IMR-90 (cell line): ENCODE measurements around the gene CELF5. TPM values are rescaled to one million over a fixed set of nuclear protein-coding genes. Genes with fewer than 3 reads are reported as not detected.

Experiments used
- ATAC-seq: fragments of 200-7000 bp; cut with Tn5 transposase; 2 replicates; pipeline ENCODE4 v1.9.1; 2020; ENCODE audit warnings: low read depth, mild to moderate bottlenecking, moderate library complexity
- BruUV-seq: library from RNA; stranded (reverse); fragments of 400-500 nt; replicated peaks from 2 replicates; lab custom pipeline; 2021; lab: Mats Ljungman, UMichigan
- CTCF ChIA-PET: fragments of 300-600 bp; formaldehyde crosslinking; extraction: SDS; loops from one replicate; lab custom pipeline; 2021; ENCODE audit warnings: antibody characterized with exemption; lab: Yijun Ruan, JAX
- POLR2A ChIA-PET: fragments of 300-600 bp; sonication (Branson Sonifier 250); formaldehyde crosslinking; loops from one replicate; lab custom pipeline; 2022; ENCODE audit warnings: antibody characterized with exemption; ENCODE audit not compliant: unreplicated experiment; lab: Charles Lee
- DNase-seq: peaks from one replicate; pipeline ENCODE4 v3.0.0; 2013
- H2AFZ ChIP-seq: replicated peaks from 2 replicates; pipeline ENCODE3; 2013; ENCODE audit warnings: low read length, mild to moderate bottlenecking; ENCODE audit not compliant: poor library complexity
- H2AK5ac ChIP-seq: 2 replicates; pipeline ENCODE4 v1.6.1; 2013; ENCODE audit warnings: low read depth, low read length, inconsistent platforms
- H2AK9ac ChIP-seq: replicated peaks from 2 replicates; pipeline ENCODE3; 2013; ENCODE audit warnings: mild to moderate bottlenecking, low read depth, low read length, moderate library complexity; ENCODE audit not compliant: poor library complexity
- H2BK120ac ChIP-seq: 2 replicates; pipeline ENCODE4 v1.6.1; 2013; ENCODE audit warnings: low read depth, low read length, inconsistent platforms
- H2BK15ac ChIP-seq: 3 replicates; pipeline ENCODE4 v1.6.1; 2013; ENCODE audit warnings: low read depth, low read length, inconsistent platforms
- H2BK20ac ChIP-seq: 2 replicates; pipeline ENCODE4 v1.6.1; 2013; ENCODE audit warnings: low read depth, mild to moderate bottlenecking, inconsistent platforms, low read length, moderate library complexity
- H2BK5ac ChIP-seq: 2 replicates; pipeline ENCODE4 v1.6.1; 2013; ENCODE audit warnings: mild to moderate bottlenecking, low read depth, low read length, inconsistent platforms; ENCODE audit not compliant: poor library complexity, severe bottlenecking
- H3K14ac ChIP-seq: replicated peaks from 2 replicates; pipeline ENCODE4 v1.6.1; 2013; ENCODE audit warnings: low read depth, low read length, inconsistent platforms
- H3K18ac ChIP-seq: 2 replicates; pipeline ENCODE4 v1.6.1; 2013; ENCODE audit warnings: low read depth, low read length, control low read depth
- H3K23ac ChIP-seq: 2 replicates; pipeline ENCODE4 v1.6.1; 2013; ENCODE audit warnings: low read depth, low read length, inconsistent platforms
- H3K27ac ChIP-seq: 2 replicates; pipeline ENCODE4 v1.5.1; 2013; ENCODE audit warnings: mild to moderate bottlenecking, control low read depth, low read length; ENCODE audit not compliant: insufficient read depth
- H3K27me3 ChIP-seq: 2 replicates; pipeline ENCODE4 v1.6.1; 2013; ENCODE audit warnings: low read length; ENCODE audit not compliant: control insufficient read depth, insufficient read depth
- H3K36me3 ChIP-seq: 2 replicates; pipeline ENCODE4 v1.6.1; 2013; ENCODE audit warnings: low read length, mixed read lengths; ENCODE audit not compliant: control insufficient read depth, insufficient read depth
- H3K4ac ChIP-seq: 2 replicates; pipeline ENCODE4 v1.6.1; 2013; ENCODE audit warnings: low read depth, low read length, inconsistent platforms
- H3K4me1 ChIP-seq: 2 replicates; pipeline ENCODE4 v1.6.1; 2013; ENCODE audit warnings: low read length, mixed read lengths; ENCODE audit not compliant: control insufficient read depth, insufficient read depth
- H3K4me2 ChIP-seq: 2 replicates; pipeline ENCODE4 v1.6.1; 2013; ENCODE audit warnings: low read depth, mild to moderate bottlenecking, control low read depth, low read length, moderate library complexity
- H3K4me3 ChIP-seq: 2 replicates; pipeline ENCODE4 v1.5.1; 2013; ENCODE audit warnings: low read depth, mild to moderate bottlenecking, control low read depth, low read length, moderate library complexity; ENCODE audit not compliant: insufficient read depth
- H3K56ac ChIP-seq: 2 replicates; pipeline ENCODE4 v1.6.1; 2013; ENCODE audit warnings: low read length, inconsistent platforms; ENCODE audit not compliant: insufficient read depth; ENCODE audit errors: extremely low read depth
- H3K79me1 ChIP-seq, 2 experiments: 2 replicates each; pipeline ENCODE4 v1.6.1; 2013; ENCODE audit warnings: low read length in 2 of 2, inconsistent platforms in 1 of 2, low read depth in 1 of 2
- H3K9ac ChIP-seq: 2 replicates; pipeline ENCODE4 v1.6.1; 2013; ENCODE audit warnings: low read depth, low read length, control low read depth
- H3K9me1 ChIP-seq: 2 replicates; pipeline ENCODE4 v1.6.1; 2013; ENCODE audit warnings: low read length, inconsistent platforms; ENCODE audit not compliant: insufficient read depth
- H3K9me3 ChIP-seq: 2 replicates; pipeline ENCODE4 v1.6.1; 2013; ENCODE audit warnings: low read length; ENCODE audit not compliant: control insufficient read depth, insufficient read depth
- H4K20me1 ChIP-seq: 2 replicates; pipeline ENCODE4 v1.6.1; 2013; ENCODE audit warnings: low read length, inconsistent platforms; ENCODE audit not compliant: insufficient read depth
- H4K5ac ChIP-seq: 2 replicates; pipeline ENCODE4 v1.6.1; 2013; ENCODE audit warnings: mild to moderate bottlenecking, low read depth, low read length, control low read depth
- H4K8ac ChIP-seq, 2 experiments: 2 replicates each; pipeline ENCODE4 v1.6.1; 2013; ENCODE audit warnings: low read depth in 2 of 2, low read length in 2 of 2, control low read depth in 1 of 2, inconsistent platforms in 1 of 2
- H4K91ac ChIP-seq: 2 replicates; pipeline ENCODE4 v1.6.1; 2013; ENCODE audit warnings: low read depth, low read length, inconsistent platforms; ENCODE audit not compliant: insufficient read depth
- BHLHE40 ChIP-seq: fragments of 150-350 bp; IDR thresholded peaks from 2 replicates; pipeline ENCODE4 v1.6.1; 2016; ENCODE audit warnings: mild to moderate bottlenecking, low read depth, low read length
- CEBPB ChIP-seq: IDR thresholded peaks from 2 replicates; pipeline ENCODE4 v1.6.1; 2012; ENCODE audit warnings: low read depth, low read length, improper control_type of control experiment
- CHD1 ChIP-seq: IDR thresholded peaks from 2 replicates; pipeline ENCODE4 v1.6.1; 2012; ENCODE audit warnings: low read depth, low read length, improper control_type of control experiment
- CTCF ChIP-seq: conservative IDR thresholded peaks from 2 replicates; pipeline ENCODE4 v1.5.1; 2012; ENCODE audit warnings: mild to moderate bottlenecking, low read depth, low read length, improper control_type of control experiment
- ELK1 ChIP-seq: fragments of 150-350 bp; IDR thresholded peaks from 2 replicates; pipeline ENCODE4 v1.6.1; 2016; ENCODE audit warnings: low read depth, mild to moderate bottlenecking, low read length, moderate library complexity, borderline replicate concordance
- FOS ChIP-seq: fragments of 150-350 bp; IDR thresholded peaks from 2 replicates; pipeline ENCODE4 v1.6.1; 2016; ENCODE audit warnings: low read depth, low read length
- MAFK ChIP-seq: IDR thresholded peaks from 2 replicates; pipeline ENCODE4 v1.6.1; 2012; ENCODE audit warnings: low read depth, low read length, improper control_type of control experiment
- MAZ ChIP-seq: IDR thresholded peaks from 2 replicates; pipeline ENCODE4 v1.6.1; 2012; ENCODE audit warnings: low read depth, mild to moderate bottlenecking, low read length, improper control_type of control experiment, moderate library complexity, borderline replicate concordance
- MXI1 ChIP-seq: IDR thresholded peaks from 2 replicates; pipeline ENCODE4 v1.6.1; 2012; ENCODE audit warnings: low read depth, mild to moderate bottlenecking, low read length, moderate library complexity, borderline replicate concordance
- NFE2L2 ChIP-seq: fragments of 150-350 bp; IDR thresholded peaks from 2 replicates; pipeline ENCODE4 v1.6.1; 2016; ENCODE audit warnings: low read depth, mild to moderate bottlenecking, low read length
- POLR2A ChIP-seq: IDR thresholded peaks from 2 replicates; pipeline ENCODE4 v1.6.1; 2012; ENCODE audit warnings: mild to moderate bottlenecking, low read depth, low read length
- RAD21 ChIP-seq: IDR thresholded peaks from 2 replicates; pipeline ENCODE4 v1.6.1; 2012; ENCODE audit warnings: low read length, improper control_type of control experiment
- RCOR1 ChIP-seq: IDR thresholded peaks from 2 replicates; pipeline ENCODE4 v1.6.1; 2012; ENCODE audit warnings: mild to moderate bottlenecking, low read length, improper control_type of control experiment; ENCODE audit not compliant: insufficient replicate concordance
- RFX5 ChIP-seq: IDR thresholded peaks from 2 replicates; pipeline ENCODE4 v1.8.0; 2012; ENCODE audit warnings: low read depth, mild to moderate bottlenecking, low read length, moderate library complexity
- SMC3 ChIP-seq: fragments of 150-350 bp; IDR thresholded peaks from 2 replicates; pipeline ENCODE4 v1.6.1; 2016; ENCODE audit warnings: low read depth, mild to moderate bottlenecking, antibody characterized with exemption, low read length, moderate library complexity
- USF2 ChIP-seq: fragments of 150-350 bp; IDR thresholded peaks from 2 replicates; pipeline ENCODE4 v1.6.1; 2017; ENCODE audit warnings: mild to moderate bottlenecking, antibody characterized with exemption, low read length, low read depth
- WGBS, 2 experiments: methylation state at CpG; one replicate each; pipeline versions ENCODE4 v1.1.5 to v1.1.7; 2013; ENCODE audit warnings: missing lambda C conversion rate in 2 of 2; ENCODE audit not compliant: insufficient read length in 1 of 2; ENCODE audit errors: extremely low coverage in 2 of 2; 5-methylcytosine and 5-hydroxymethylcytosine counted together
- dilution Hi-C: fragments of 300-500 bp; cut with HindIII; formaldehyde crosslinking; loops from one replicate; pipeline ENCODE4 v1.14.3; 2018; ENCODE audit warnings: low sequenced_read_pairs; ENCODE audit not compliant: unreplicated experiment
- in situ Hi-C: fragments of 300-500 bp; cut with MboI; formaldehyde crosslinking; loops from 3 replicates; pipeline ENCODE4 v1.14.3; 2019; ENCODE audit warnings: low sequenced_read_pairs, inconsistent platforms, mixed read lengths
- intact Hi-C: fragments of 100-400 bp; cut with micrococcal nuclease; formaldehyde crosslinking; loops from 2 replicates; pipeline ENCODE4 v1.10.0; 2022
- polyA plus RNA-seq, 3 experiments: library from polyadenylated mRNA; depleted of rRNA; stranded (reverse); fragments of >200 nt; gene quantifications; 2 replicates each; pipeline ENCODE4 v1.2.3, GENCODE V29; 2012; ENCODE audit warnings: low replicate concordance in 1 of 3
- total RNA-seq: library from RNA; depleted of rRNA; stranded (reverse); fragments of >200 nt; gene quantifications from 2 replicates; pipeline ENCODE4 v1.2.3, GENCODE V29; 2012

The CELF5 gene
- total and polyA plus RNA-seq, 2 of the 4 experiments (the other 2 are of a cell fraction), result 0.02 TPM; not detected in 1

- no peak for DNase-seq
- H3K79me1 ChIP-seq, result no peaks in the 10 kb centered on the region
- H3K4me3 ChIP-seq, result no peak overlapping the region
- H2AFZ ChIP-seq, result no peak overlapping the region
- POLR2A ChIA-PET, result no interaction called here
- ATAC-seq, result no peak
- H2AK9ac ChIP-seq, result no peak overlapping the region
- H3K14ac ChIP-seq, result no peak overlapping the region
- no peak overlapping the region for H3K23ac ChIP-seq
- CTCF ChIA-PET, result no interaction called here
- no peak overlapping the region for H4K91ac ChIP-seq
- no peak overlapping the region for H2BK20ac ChIP-seq
- TF ChIP-seq RCOR1, result no peak
- no peak for TF ChIP-seq MXI1
- no peak for TF ChIP-seq ELK1
- no peak for TF ChIP-seq CTCF
- TF ChIP-seq RAD21, result no peak
- no peak for TF ChIP-seq NFE2L2
- no peak for TF ChIP-seq RFX5
- TF ChIP-seq MAZ, result no peak
- no peak for TF ChIP-seq USF2
- TF ChIP-seq SMC3, result no peak
- no peak for TF ChIP-seq FOS
- TF ChIP-seq BHLHE40, result no peak
- TF ChIP-seq MAFK, result no peak
- TF ChIP-seq POLR2A, result no peak
- no peak for TF ChIP-seq CEBPB
- no peak for TF ChIP-seq CHD1
- H4K5ac ChIP-seq, result no peak overlapping the region
- WGBS, 2 experiments, result 50% methylated on average over 5 of the region's 9 CpGs; no CpG with 5 or more reads in 1 of the 2 experiments
- in situ Hi-C loops, result no loop called here
- no peak overlapping the region for H3K4me2 ChIP-seq
- no peak overlapping the region for H2BK120ac ChIP-seq
- H3K36me3 ChIP-seq, result no peaks in the 10 kb centered on the region
- H3K9me1 ChIP-seq, result no peaks in the 10 kb centered on the region
- H3K9ac ChIP-seq, result no peak overlapping the region
- intact Hi-C loops, result no loop called here
- peaks cover 2% of the 10 kb centered on the region; the same call in 1 of the 2 replicates for H3K4me1 ChIP-seq
- no peak overlapping the region for H2BK15ac ChIP-seq
- no peak overlapping the region for H4K8ac ChIP-seq
- H4K20me1 ChIP-seq, result no peaks in the 10 kb centered on the region
- H3K27me3 ChIP-seq, result peaks cover 57% of the 10 kb centered on the region
- H3K18ac ChIP-seq, result no peak overlapping the region
- H3K56ac ChIP-seq, result no peak overlapping the region
- H3K27ac ChIP-seq, result no peak overlapping the region
- no peak overlapping the region for H2AK5ac ChIP-seq
- no peak overlapping the region for H3K4ac ChIP-seq
- H3K9me3 ChIP-seq, result no peaks in the 10 kb centered on the region; the same call in 1 of the 2 replicates
- BruUV-seq, result no TSS peak
- H2BK5ac ChIP-seq, result no peak overlapping the region
- dilution Hi-C loops, result no loop called here
Measured at GRCh38 chr19:3229346-3229743, 4.9 kb downstream of the CELF5 start.
